Panc1 (cell line): ENCODE results near the gene WHAMM. TPM values are rescaled to one million over a fixed set of nuclear protein-coding genes. Genes with fewer than 3 reads are reported as not detected.
A peak's percentile ranks its signal among the peaks of the same experiment; 100 is the strongest.

ENCODE experiments used
- ATAC-seq: fragments of 200-7000 bp; cut with Tn5 transposase; 2 replicates; pipeline ENCODE4 v1.9.1; 2020; ENCODE audit warnings: mild to moderate bottlenecking, moderate library complexity
- Bru-seq: library from RNA; stranded (reverse); fragments of 400-500 nt; gene quantifications from one replicate; lab custom pipeline; 2021; lab: Mats Ljungman, UMichigan
- BruChase-seq, 2 experiments: library from RNA; stranded (reverse); fragments of 400-500 nt; gene quantifications; one replicate each; lab custom pipeline; 2021; lab: Mats Ljungman, UMichigan
- BruUV-seq: library from RNA; stranded (reverse); fragments of 400-500 nt; replicated peaks from 2 replicates; lab custom pipeline; 2021; lab: Mats Ljungman, UMichigan
- CTCF ChIA-PET: fragments of 300-600 bp; sonication (Branson Sonifier 250); formaldehyde crosslinking; loops from one replicate; lab custom pipeline; 2022; ENCODE audit warnings: antibody characterized with exemption; lab: Charles Lee
- POLR2A ChIA-PET: fragments of 300-600 bp; sonication (Branson Sonifier 250); formaldehyde crosslinking; loops from one replicate; lab custom pipeline; 2022; ENCODE audit warnings: antibody characterized with exemption; lab: Charles Lee
- DNase-seq: peaks from one replicate; pipeline ENCODE4 v3.0.0-alpha.2; 2010; ENCODE audit warnings: low read depth, low spot score
- H3K27ac ChIP-seq: 2 replicates; pipeline ENCODE4 v1.5.1; 2011; ENCODE audit warnings: mild to moderate bottlenecking, low read length, inconsistent platforms
- H3K27me3 ChIP-seq: fragments of 200-500 bp; sonication (Bioruptor generic); 2 replicates; pipeline ENCODE4 v1.6.0; 2014; ENCODE audit warnings: low read length, inconsistent platforms; ENCODE audit not compliant: control insufficient read depth, insufficient read depth
- H3K36me3 ChIP-seq: fragments of 200-500 bp; sonication (Bioruptor generic); 2 replicates; pipeline ENCODE4 v1.5.1; 2014; ENCODE audit warnings: inconsistent platforms, mild to moderate bottlenecking, low read length, moderate library complexity; ENCODE audit not compliant: control insufficient read depth, insufficient read depth
- H3K4me1 ChIP-seq: 2 replicates; pipeline ENCODE4 v1.5.1; 2011; ENCODE audit warnings: inconsistent platforms, mild to moderate bottlenecking, low read length, moderate library complexity; ENCODE audit not compliant: control insufficient read depth, insufficient read depth
- H3K4me3 ChIP-seq, 2 experiments: 2 replicates each; pipeline ENCODE4 v1.5.1; 2011 to 2012; ENCODE audit warnings: low read depth in 2 of 2, low read length in 2 of 2, mild to moderate bottlenecking in 2 of 2, inconsistent platforms in 1 of 2, moderate library complexity in 1 of 2
- H3K9me3 ChIP-seq: fragments of 200-500 bp; sonication (Bioruptor generic); 2 replicates; pipeline ENCODE4 v1.5.1; 2014; ENCODE audit warnings: low read depth, mild to moderate bottlenecking, inconsistent platforms, low read length, moderate library complexity; ENCODE audit not compliant: control insufficient read depth, insufficient read depth
- POLR2AphosphoS5 ChIP-seq: IDR thresholded peaks from 2 replicates; pipeline ENCODE4 v1.6.1; 2012; ENCODE audit warnings: mild to moderate bottlenecking, low read depth, low read length, moderate library complexity
- REST ChIP-seq, 2 experiments: IDR thresholded peaks; 2 replicates each; pipeline ENCODE4 v1.6.1; 2011 to 2012; ENCODE audit warnings: low read depth in 2 of 2, control low read depth in 1 of 2, low read length in 1 of 2, mild to moderate bottlenecking in 1 of 2, moderate library complexity in 1 of 2; ENCODE audit not compliant: insufficient read depth in 1 of 2
- SIN3A ChIP-seq: IDR thresholded peaks from 2 replicates; pipeline ENCODE4 v1.6.1; 2012; ENCODE audit warnings: low read depth, mild to moderate bottlenecking, low read length, moderate library complexity, borderline replicate concordance; ENCODE audit not compliant: insufficient read depth
- TCF7L2 ChIP-seq: IDR thresholded peaks from 2 replicates; pipeline ENCODE4 v1.6.1; 2011; ENCODE audit warnings: mild to moderate bottlenecking, low read depth, low read length, inconsistent platforms
- in situ Hi-C: cut with HindIII; loops from 2 replicates; pipeline ENCODE4 v1.10.0; 2016; ENCODE audit warnings: low sequenced_read_pairs, low pct_unique_long_range_greater_than_20kb
- intact Hi-C: fragments of 100-400 bp; cut with micrococcal nuclease; formaldehyde crosslinking; loops from one replicate; pipeline ENCODE4 v1.10.0; 2022; ENCODE audit not compliant: unreplicated experiment
- long read RNA-seq: library from polyadenylated mRNA; unstranded; transcript quantifications from one replicate; pipeline ENCODE4 v2.0.0, GENCODE V29; 2021; ENCODE audit not compliant: unreplicated experiment
- polyA plus RNA-seq: library from polyadenylated mRNA; unstranded; fragments of >200 nt; gene quantifications from one replicate; pipeline ENCODE4 v1.2.1, GENCODE V29; 2012; ENCODE audit warnings: missing spikeins; ENCODE audit not compliant: insufficient read length
- total RNA-seq: library from RNA; stranded (reverse); gene quantifications from one replicate; pipeline ENCODE4 v1.2.1, GENCODE V29; 2021; ENCODE audit not compliant: unreplicated experiment
- TF ChIP-seq, protein P1 (sequence below): fragments of 450-650 bp; IDR thresholded peaks from 2 replicates; pipeline ENCODE4 v1.5.1; 2017; ENCODE audit warnings: mild to moderate bottlenecking

Gene WHAMM, protein sequence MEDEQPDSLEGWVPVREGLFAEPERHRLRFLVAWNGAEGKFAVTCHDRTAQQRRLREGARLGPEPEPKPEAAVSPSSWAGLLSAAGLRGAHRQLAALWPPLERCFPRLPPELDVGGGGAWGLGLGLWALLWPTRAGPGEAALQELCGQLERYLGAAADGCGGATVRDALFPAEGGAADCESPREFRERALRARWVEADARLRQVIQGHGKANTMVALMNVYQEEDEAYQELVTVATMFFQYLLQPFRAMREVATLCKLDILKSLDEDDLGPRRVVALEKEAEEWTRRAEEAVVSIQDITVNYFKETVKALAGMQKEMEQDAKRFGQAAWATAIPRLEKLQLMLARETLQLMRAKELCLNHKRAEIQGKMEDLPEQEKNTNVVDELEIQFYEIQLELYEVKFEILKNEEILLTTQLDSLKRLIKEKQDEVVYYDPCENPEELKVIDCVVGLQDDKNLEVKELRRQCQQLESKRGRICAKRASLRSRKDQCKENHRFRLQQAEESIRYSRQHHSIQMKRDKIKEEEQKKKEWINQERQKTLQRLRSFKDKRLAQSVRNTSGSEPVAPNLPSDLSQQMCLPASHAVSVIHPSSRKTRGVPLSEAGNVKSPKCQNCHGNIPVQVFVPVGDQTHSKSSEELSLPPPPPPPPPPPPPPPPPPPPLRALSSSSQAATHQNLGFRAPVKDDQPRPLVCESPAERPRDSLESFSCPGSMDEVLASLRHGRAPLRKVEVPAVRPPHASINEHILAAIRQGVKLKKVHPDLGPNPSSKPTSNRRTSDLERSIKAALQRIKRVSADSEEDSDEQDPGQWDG
- total RNA-seq: 8.8 TPM
- polyA plus RNA-seq: 4.0 TPM
- percentile 87 among the genes with signal in this experiment for Bru-seq, nascent RNA
- BruChase-seq, experiment 1, labeled RNA remaining after a 2-hour chase: percentile 75 among the genes with signal in this experiment
- BruChase-seq, experiment 2, labeled RNA remaining after a 6-hour chase: percentile 77 among the genes with signal in this experiment
- long read RNA-seq, full-length matches to known transcripts: 2 of 19 reads
- long read RNA-seq, partial matches to known transcripts: 9 of 19 reads
- long read RNA-seq, other reads (novel, unspliced or antisense): 8 of 19 reads

GRCh38 chr15:82809308-82810060 is at the start of gene WHAMM:
TSS of gene WHAMM (plus strand) at chr15:82809628. CDS start at chr15:82809727, 99 bp downstream.
- no TSS peak for BruUV-seq
- H3K4me3 ChIP-seq: peak within 1 kb of the TSS; percentile 82 to 90
- H3K36me3 ChIP-seq: peaks cover 2% of the 10 kb centered on the region
- in situ Hi-C loops (no loop called here), intact Hi-C loops (no loop called here)
- POLR2A ChIA-PET: interaction anchor here (1.0 to 1.2 kb wide), 3 partner anchors 51 to 274 kb away, joined by 3 to 5 read pairs (median 3); no protein-coding TSS in a partner anchor
- H3K9me3 ChIP-seq: no peaks in the 10 kb centered on the region
- TF ChIP-seq TCF7L2 (no peak; the same call in 1 of the 2 replicates), POLR2AphosphoS5 (peak; percentile 64), SIN3A (no peak; the same call in 1 of the 2 replicates), REST (IDR thresholded peaks at IDR 0.05; ENCODE audit: insufficient read depth in 1 of 2, low read depth in 2 of 2, low read length in 1 of 2) (no peak)
- TF ChIP-seq, protein P1, sequence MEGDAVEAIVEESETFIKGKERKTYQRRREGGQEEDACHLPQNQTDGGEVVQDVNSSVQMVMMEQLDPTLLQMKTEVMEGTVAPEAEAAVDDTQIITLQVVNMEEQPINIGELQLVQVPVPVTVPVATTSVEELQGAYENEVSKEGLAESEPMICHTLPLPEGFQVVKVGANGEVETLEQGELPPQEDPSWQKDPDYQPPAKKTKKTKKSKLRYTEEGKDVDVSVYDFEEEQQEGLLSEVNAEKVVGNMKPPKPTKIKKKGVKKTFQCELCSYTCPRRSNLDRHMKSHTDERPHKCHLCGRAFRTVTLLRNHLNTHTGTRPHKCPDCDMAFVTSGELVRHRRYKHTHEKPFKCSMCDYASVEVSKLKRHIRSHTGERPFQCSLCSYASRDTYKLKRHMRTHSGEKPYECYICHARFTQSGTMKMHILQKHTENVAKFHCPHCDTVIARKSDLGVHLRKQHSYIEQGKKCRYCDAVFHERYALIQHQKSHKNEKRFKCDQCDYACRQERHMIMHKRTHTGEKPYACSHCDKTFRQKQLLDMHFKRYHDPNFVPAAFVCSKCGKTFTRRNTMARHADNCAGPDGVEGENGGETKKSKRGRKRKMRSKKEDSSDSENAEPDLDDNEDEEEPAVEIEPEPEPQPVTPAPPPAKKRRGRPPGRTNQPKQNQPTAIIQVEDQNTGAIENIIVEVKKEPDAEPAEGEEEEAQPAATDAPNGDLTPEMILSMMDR: no peak; the same call in 1 of the 2 replicates
- H3K27ac ChIP-seq: peak within 1 kb of the TSS; percentile 92
- no peaks in the 10 kb centered on the region for H3K27me3 ChIP-seq
- H3K4me1 ChIP-seq: peaks cover 4% of the 10 kb centered on the region; the same call in 1 of the 2 replicates
- peak; percentile 93 for DNase-seq
- ATAC-seq: peak; percentile 97
- CTCF ChIA-PET: no interaction called here
